22Rv1 (cell line): ENCODE results near the gene SIX3.

Experiments
- CTCF ChIP-seq: fragments of 450-650 bp; IDR thresholded peaks from 2 replicates; pipeline ENCODE4 v1.5.1; 2017; ENCODE audit warnings: mild to moderate bottlenecking
- ZFX ChIP-seq: fragments of 450-650 bp; IDR thresholded peaks from 2 replicates; pipeline ENCODE4 v1.6.1; 2017; ENCODE audit warnings: antibody characterized with exemption, borderline replicate concordance

- TF ChIP-seq CTCF (no peak), ZFX (no peak)
These were observed 965 bp downstream of the SIX3 start for GRCh38 chr2:44942304-44943030.
